Hepatocyte (in vitro differentiated cells): ENCODE data around the gene ENAM.

ENCODE experiments used
- CTCF ChIP-seq: fragments of 200-600 bp; sonication (generic); IDR thresholded peaks from 2 replicates; pipeline ENCODE4 v1.5.1; 2016; ENCODE audit warnings: antibody characterized with exemption, mild to moderate bottlenecking; ENCODE audit not compliant: poor library complexity
- EZH2 ChIP-seq: fragments of 200-600 bp; sonication (generic); IDR thresholded peaks from 2 replicates; pipeline ENCODE4 v1.6.1; 2016; ENCODE audit warnings: antibody characterized with exemption, mild to moderate bottlenecking, borderline replicate concordance

DNA sequence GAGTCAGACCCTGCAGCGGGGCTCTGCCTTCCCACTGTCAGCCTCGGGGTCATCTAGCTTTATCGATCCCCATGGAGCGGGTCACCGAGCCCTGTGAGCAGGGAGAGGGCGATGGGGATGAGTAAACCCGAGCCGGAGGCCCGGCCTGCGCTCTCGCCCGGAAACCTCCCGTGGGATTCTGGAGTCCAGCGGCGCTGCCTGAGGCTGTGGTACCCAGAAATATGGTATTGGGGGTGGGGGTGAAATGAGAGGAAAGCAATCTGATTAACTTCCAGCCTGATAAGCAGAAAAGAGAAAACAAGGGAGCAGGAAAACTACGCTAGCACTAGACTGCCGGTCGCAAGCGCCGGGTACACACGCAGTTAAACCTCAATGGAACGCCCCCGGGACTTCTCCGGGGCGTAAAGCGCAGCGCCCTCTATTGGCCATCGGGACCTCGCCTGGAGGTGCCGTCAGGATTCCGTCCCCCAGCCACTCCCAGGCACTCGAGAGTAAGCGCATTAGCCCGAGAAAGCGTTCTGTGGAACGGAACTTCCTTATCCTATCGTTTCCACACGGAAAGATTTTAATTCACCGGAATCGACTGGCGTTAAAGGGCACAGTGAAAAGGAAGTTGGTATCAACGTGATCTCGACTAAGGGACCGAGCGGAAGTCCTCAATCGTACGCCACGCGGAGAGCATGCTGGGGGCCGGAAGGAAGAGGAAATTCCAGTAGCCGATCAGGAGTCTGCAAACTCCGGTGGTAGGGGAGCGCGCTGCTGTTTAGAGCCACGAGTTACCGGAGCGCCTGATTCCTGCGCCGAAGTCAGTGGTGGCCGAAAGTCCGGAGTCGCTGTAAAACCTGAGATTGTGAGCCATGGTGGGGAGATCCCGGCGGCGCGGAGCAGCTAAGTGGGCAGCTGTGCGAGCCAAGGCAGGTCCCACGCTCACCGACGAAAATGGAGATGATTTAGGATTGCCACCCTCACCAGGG, 59.6 kb downstream of the ENAM start, which contains the start of gene UTP3:
- TF ChIP-seq EZH2 (no peak), CTCF (peak; percentile 98)
